Activated naive CD4-positive, alpha-beta T cell treated with anti-CD3 and anti-CD28 coated beads, Interleukin-2, amount 50 U/mL, for 24 hours (primary cell): Measurements from ENCODE around the gene PTPRE.

Experiments
- H3K27ac Mint-ChIP-seq: one replicate; pipeline ENCODE4 v1.8.0; 2021; ENCODE audit warnings: mild to moderate bottlenecking, mixed read lengths
- H3K27me3 Mint-ChIP-seq: one replicate; pipeline ENCODE4 v1.8.0; 2021; ENCODE audit warnings: mixed read lengths
- H3K36me3 Mint-ChIP-seq: one replicate; pipeline ENCODE4 v1.8.0; 2021; ENCODE audit warnings: mixed read lengths
- H3K4me1 Mint-ChIP-seq: one replicate; pipeline ENCODE4 v1.8.0; 2021; ENCODE audit warnings: mixed read lengths
- H3K4me3 Mint-ChIP-seq: one replicate; pipeline ENCODE4 v1.8.0; 2021; ENCODE audit warnings: mild to moderate bottlenecking, mixed read lengths
- H3K9me3 Mint-ChIP-seq: one replicate; pipeline ENCODE4 v1.8.0; 2021; ENCODE audit warnings: mixed read lengths

Gene PTPRE

GRCh38 chr10:128017822-128018221, 110.9 kb downstream of the PTPRE start:
- no peaks in the 10 kb centered on the region for H3K27me3 Mint-ChIP-seq
- no peak overlapping the region for H3K27ac Mint-ChIP-seq
- no peaks in the 10 kb centered on the region for H3K9me3 Mint-ChIP-seq
- no peak overlapping the region for H3K4me3 Mint-ChIP-seq
- peaks cover 2% of the 10 kb centered on the region for H3K36me3 Mint-ChIP-seq
- peaks cover 9% of the 10 kb centered on the region for H3K4me1 Mint-ChIP-seq

GRCh38 chr10:128018236-128018635, 111.3 kb downstream of the PTPRE start:
- Mint-ChIP-seq H3K4me3 (peak overlapping the region; percentile 30), H3K27ac (no peak overlapping the region), H3K9me3 (no peaks in the 10 kb centered on the region), H3K4me1 (peaks cover 9% of the 10 kb centered on the region), H3K36me3 (no peaks in the 10 kb centered on the region), H3K27me3 (no peaks in the 10 kb centered on the region)

- no peaks in the 10 kb centered on the region for H3K36me3 Mint-ChIP-seq
- H3K9me3 Mint-ChIP-seq, result no peaks in the 10 kb centered on the region
- no peak overlapping the region for H3K27ac Mint-ChIP-seq
- H3K4me1 Mint-ChIP-seq, result peaks cover 9% of the 10 kb centered on the region
- no peak overlapping the region for H3K4me3 Mint-ChIP-seq
- H3K27me3 Mint-ChIP-seq, result no peaks in the 10 kb centered on the region
Measured at GRCh38 chr10:128018691-128019090, 111.8 kb downstream of the PTPRE start.

GRCh38 chr10:128022261-128023196, 115.6 kb downstream of the PTPRE start:
- Mint-ChIP-seq H3K4me1 (peaks cover 9% of the 10 kb centered on the region), H3K36me3 (no peaks in the 10 kb centered on the region), H3K9me3 (no peaks in the 10 kb centered on the region), H3K27me3 (no peaks in the 10 kb centered on the region), H3K4me3 (no peak overlapping the region), H3K27ac (no peak overlapping the region)

GRCh38 chr10:128024426-128024825, 117.5 kb downstream of the PTPRE start:
- Mint-ChIP-seq H3K36me3 (no peaks in the 10 kb centered on the region), H3K4me1 (no peaks in the 10 kb centered on the region), H3K4me3 (no peak overlapping the region), H3K27me3 (no peaks in the 10 kb centered on the region), H3K9me3 (no peaks in the 10 kb centered on the region), H3K27ac (no peak overlapping the region)

GRCh38 chr10:128025437-128025836, 118.5 kb downstream of the PTPRE start:
- no peaks in the 10 kb centered on the region for H3K4me1 Mint-ChIP-seq
- H3K9me3 Mint-ChIP-seq, result no peaks in the 10 kb centered on the region
- H3K27ac Mint-ChIP-seq, result no peak overlapping the region
- no peaks in the 10 kb centered on the region for H3K36me3 Mint-ChIP-seq
- no peak overlapping the region for H3K4me3 Mint-ChIP-seq
- no peaks in the 10 kb centered on the region for H3K27me3 Mint-ChIP-seq

- H3K4me3 Mint-ChIP-seq, result no peak overlapping the region
- H3K36me3 Mint-ChIP-seq, result no peaks in the 10 kb centered on the region
- H3K27me3 Mint-ChIP-seq, result no peaks in the 10 kb centered on the region
- H3K9me3 Mint-ChIP-seq, result no peaks in the 10 kb centered on the region
- H3K27ac Mint-ChIP-seq, result no peak overlapping the region
- no peaks in the 10 kb centered on the region for H3K4me1 Mint-ChIP-seq
Measured at GRCh38 chr10:128025951-128026350, 119.0 kb downstream of the PTPRE start.

GRCh38 chr10:128026615-128027300, 119.9 kb downstream of the PTPRE start:
- Mint-ChIP-seq H3K4me1 (no peaks in the 10 kb centered on the region), H3K27me3 (no peaks in the 10 kb centered on the region), H3K36me3 (no peaks in the 10 kb centered on the region), H3K4me3 (no peak overlapping the region), H3K9me3 (no peaks in the 10 kb centered on the region), H3K27ac (peak overlapping the region; percentile 48)

- Mint-ChIP-seq H3K9me3 (no peaks in the 10 kb centered on the region), H3K27me3 (no peaks in the 10 kb centered on the region), H3K4me1 (no peaks in the 10 kb centered on the region), H3K4me3 (no peak overlapping the region), H3K27ac (no peak overlapping the region), H3K36me3 (no peaks in the 10 kb centered on the region)
Measured at GRCh38 chr10:128027306-128027705, 120.4 kb downstream of the PTPRE start.

GRCh38 chr10:128027822-128028507, 121.1 kb downstream of the PTPRE start:
- no peaks in the 10 kb centered on the region for H3K36me3 Mint-ChIP-seq
- H3K9me3 Mint-ChIP-seq, result no peaks in the 10 kb centered on the region
- no peak overlapping the region for H3K4me3 Mint-ChIP-seq
- H3K27ac Mint-ChIP-seq, result no peak overlapping the region
- H3K27me3 Mint-ChIP-seq, result no peaks in the 10 kb centered on the region
- H3K4me1 Mint-ChIP-seq, result no peaks in the 10 kb centered on the region

GRCh38 chr10:128028508-128029289, 121.8 kb downstream of the PTPRE start:
- no peaks in the 10 kb centered on the region for H3K4me1 Mint-ChIP-seq
- no peaks in the 10 kb centered on the region for H3K36me3 Mint-ChIP-seq
- H3K27me3 Mint-ChIP-seq, result no peaks in the 10 kb centered on the region
- no peak overlapping the region for H3K4me3 Mint-ChIP-seq
- H3K27ac Mint-ChIP-seq, result peak overlapping the region; percentile 76
- no peaks in the 10 kb centered on the region for H3K9me3 Mint-ChIP-seq

- Mint-ChIP-seq H3K9me3 (no peaks in the 10 kb centered on the region), H3K27ac (no peak overlapping the region), H3K36me3 (no peaks in the 10 kb centered on the region)
Measured at GRCh38 chr10:128029290-128029651, 122.4 kb downstream of the PTPRE start.

GRCh38 chr10:128029731-128030369, 122.9 kb downstream of the PTPRE start:
- H3K4me3 Mint-ChIP-seq, result no peak overlapping the region
- H3K4me1 Mint-ChIP-seq, result no peaks in the 10 kb centered on the region
- H3K9me3 Mint-ChIP-seq, result no peaks in the 10 kb centered on the region
- H3K36me3 Mint-ChIP-seq, result no peaks in the 10 kb centered on the region
- H3K27ac Mint-ChIP-seq, result no peak overlapping the region
- H3K27me3 Mint-ChIP-seq, result no peaks in the 10 kb centered on the region

More at GRCh38 chr10:128029290-128029651, 122.4 kb downstream of the PTPRE start:
- Mint-ChIP-seq H3K27me3 (no peaks in the 10 kb centered on the region), H3K4me3 (no peak overlapping the region), H3K4me1 (no peaks in the 10 kb centered on the region)

- Mint-ChIP-seq H3K9me3 (no peaks in the 10 kb centered on the region), H3K4me3 (no peak overlapping the region), H3K36me3 (no peaks in the 10 kb centered on the region), H3K27ac (no peak overlapping the region), H3K27me3 (no peaks in the 10 kb centered on the region), H3K4me1 (peaks cover 2% of the 10 kb centered on the region)
Measured at GRCh38 chr10:128030498-128031072, 123.7 kb downstream of the PTPRE start.
